Measurements from ENCODE around the gene MMP25. TPM values are rescaled to one million over a fixed set of nuclear protein-coding genes. Genes with fewer than 3 reads are reported as not detected.
"Not testable (repeated sequence)": the region's sequence is repeated elsewhere in the genome, so short reads cannot be mapped to it uniquely, and the experiment has no call there.

Gene MMP25
- total RNA-seq, 1 experiment from 2014 or later = 0.51 TPM

GRCh38 chr16:3068487-3068886 is 22.1 kb downstream of the MMP25 start:
- Histone ChIP-seq H3K4me1 (ENCODE audit: insufficient read depth, low read length) (peaks cover 11% of the 10 kb centered on the region), H3F3A (ENCODE audit: low read length, unreplicated experiment) (no peaks in the 10 kb centered on the region), H2AFZ (ENCODE audit: low read length) (no peak overlapping the region), H3K9me3 (ENCODE audit: low read length) (no peaks in the 10 kb centered on the region), H3K27ac (ENCODE audit: low read length) (no peak overlapping the region), H3K9me2 (replicated peaks; ENCODE audit: low read length) (no peaks in the 10 kb centered on the region), H3K9ac (ENCODE audit: low read length) (no peak overlapping the region), H3K36me3 (ENCODE audit: low read depth, low read length) (no peaks in the 10 kb centered on the region), H4K20me1 (ENCODE audit: low read length) (no peaks in the 10 kb centered on the region), H3K79me2 (ENCODE audit: low read length) (no peaks in the 10 kb centered on the region), H3K27me3 (ENCODE audit: low read length) (no peaks in the 10 kb centered on the region), H3K4me2 (ENCODE audit: low read length) (no peak overlapping the region), H3K4me3 (ENCODE audit: low read length) (no peak overlapping the region)
- no TSS peak for BruUV-seq (replicated peaks)
- ATAC-seq (no peak), DNase-seq (no peak)
- intact Hi-C loops (cut with micrococcal nuclease) = no loop called here
- ChIA-PET POLR2A (ENCODE audit: unreplicated experiment) (no interaction called here), CTCF (no interaction called here)
- TF ChIP-seq EZH2 (IDR thresholded peaks at IDR 0.05; ENCODE audit: low read length, unreplicated experiment) = no peak
- no peak for TF ChIP-seq EZH2phosphoT487 (IDR thresholded peaks at IDR 0.05; ENCODE audit: borderline replicate concordance, low read length)
- no peak for TF ChIP-seq CTCF (conservative IDR thresholded peaks at IDR 0.05; ENCODE audit: low read depth, low read length)

GRCh38 chr16:3069146-3069545 is 22.8 kb downstream of the MMP25 start:
- H3F3A ChIP-seq (ENCODE audit: low read length, unreplicated experiment); H2AFZ ChIP-seq (ENCODE audit: low read length); H3K4me2 ChIP-seq (ENCODE audit: low read length); H3K9me3 ChIP-seq (ENCODE audit: low read length); H3K27ac ChIP-seq (ENCODE audit: low read length); H3K9ac ChIP-seq (ENCODE audit: low read length); BruUV-seq (replicated peaks); H3K4me3 ChIP-seq (ENCODE audit: low read length); H4K20me1 ChIP-seq (ENCODE audit: low read length); H3K27me3 ChIP-seq (ENCODE audit: low read length); ATAC-seq; H3K79me2 ChIP-seq (ENCODE audit: low read length); DNase-seq; POLR2A ChIA-PET (ENCODE audit: unreplicated experiment); H3K36me3 ChIP-seq (ENCODE audit: low read depth, low read length); CTCF ChIA-PET; H3K9me2 ChIP-seq (replicated peaks; ENCODE audit: low read length); intact Hi-C loops (cut with micrococcal nuclease): not testable (repeated sequence)
- H3K4me1 ChIP-seq (ENCODE audit: insufficient read depth, low read length) = peaks cover 11% of the 10 kb centered on the region

GRCh38 chr16:3070608-3071111 is 24.3 kb downstream of the MMP25 start:
- H4K20me1 ChIP-seq (ENCODE audit: low read length) = no peaks in the 10 kb centered on the region
- no peak overlapping the region for H3K27ac ChIP-seq (ENCODE audit: low read length)
- H3K9me3 ChIP-seq (ENCODE audit: low read length) = no peaks in the 10 kb centered on the region
- H3K36me3 ChIP-seq (ENCODE audit: low read depth, low read length) = no peaks in the 10 kb centered on the region
- H3K9ac ChIP-seq (ENCODE audit: low read length) = no peak overlapping the region
- intact Hi-C loops (cut with micrococcal nuclease) = no loop called here
- peaks cover 2% of the 10 kb centered on the region; the same call in 1 of the 2 replicates for H3K4me1 ChIP-seq (ENCODE audit: insufficient read depth, low read length)
- ChIA-PET POLR2A (ENCODE audit: unreplicated experiment) (no interaction called here), CTCF (no interaction called here)
- no peak overlapping the region for H3K4me2 ChIP-seq (ENCODE audit: low read length)
- H3K27me3 ChIP-seq (ENCODE audit: low read length) = no peaks in the 10 kb centered on the region
- TF ChIP-seq EZH2 (IDR thresholded peaks at IDR 0.05; ENCODE audit: low read length, unreplicated experiment) = no peak
- no peak for TF ChIP-seq CTCF (conservative IDR thresholded peaks at IDR 0.05; ENCODE audit: low read depth, low read length)
- no peak for TF ChIP-seq EZH2phosphoT487 (IDR thresholded peaks at IDR 0.05; ENCODE audit: borderline replicate concordance, low read length)
- H3F3A ChIP-seq (ENCODE audit: low read length, unreplicated experiment) = no peaks in the 10 kb centered on the region
- no peaks in the 10 kb centered on the region for H3K9me2 ChIP-seq (replicated peaks; ENCODE audit: low read length)
- no peak overlapping the region for H2AFZ ChIP-seq (ENCODE audit: low read length)
- DNase-seq (no peak), ATAC-seq (no peak)
- no peak overlapping the region for H3K4me3 ChIP-seq (ENCODE audit: low read length)
- BruUV-seq (replicated peaks) = no TSS peak
- H3K79me2 ChIP-seq (ENCODE audit: low read length) = no peaks in the 10 kb centered on the region

Data from PC-3 (cell line).